Natural killer cell (primary cell): ENCODE data around the gene TESMIN. TPM values are rescaled to one million over a fixed set of nuclear protein-coding genes. Genes with fewer than 3 reads are reported as not detected.

ENCODE experiments used
- ATAC-seq, 3 donors: fragments of 150-1000 bp in 2 of 3; fragments of 200-7000 bp in 1 of 3; cut with Tn5 transposase; 1 replicate in 1 of 3; 2 replicates in 2 of 3; pipeline ENCODE4 v1.10.0; 2021; ENCODE audit warnings: mild to moderate bottlenecking in 2 of 3, moderate library complexity in 2 of 3
- DNase-seq, 2 donors: peaks; one replicate each; pipeline versions ENCODE4 v3.0.0 to v3.0.0-alpha.2; 2013 to 2021; ENCODE audit warnings: mixed read lengths in 1 of 2
- H3K27ac ChIP-seq: one replicate; pipeline ENCODE4 v1.5.1; 2013; ENCODE audit warnings: mild to moderate bottlenecking, low read length
- H3K27me3 ChIP-seq: one replicate; pipeline ENCODE4 v1.6.1; 2013; ENCODE audit warnings: low read length; ENCODE audit not compliant: control insufficient read depth, insufficient read depth
- H3K36me3 ChIP-seq: one replicate; pipeline ENCODE4 v1.6.1; 2013; ENCODE audit warnings: low read length; ENCODE audit not compliant: control insufficient read depth, insufficient read depth
- H3K4me1 ChIP-seq: one replicate; pipeline ENCODE4 v1.6.1; 2013; ENCODE audit warnings: low read length; ENCODE audit not compliant: control insufficient read depth, insufficient read depth
- H3K4me3 ChIP-seq: one replicate; pipeline ENCODE4 v1.5.1; 2013; ENCODE audit warnings: low read length
- H3K9me3 ChIP-seq: one replicate; pipeline ENCODE4 v1.6.1; 2013; ENCODE audit warnings: low read length; ENCODE audit not compliant: control insufficient read depth, insufficient read depth
- H3K27ac Mint-ChIP-seq, 2 donors: one replicate each; pipeline ENCODE4 v1.8.0; 2022; ENCODE audit warnings: mild to moderate bottlenecking in 2 of 2, mixed read lengths in 2 of 2, moderate library complexity in 1 of 2
- H3K27me3 Mint-ChIP-seq, 2 donors: one replicate each; pipeline ENCODE4 v1.8.0; 2022; ENCODE audit warnings: low read depth in 2 of 2, mixed read lengths in 2 of 2
- H3K36me3 Mint-ChIP-seq: one replicate; pipeline ENCODE4 v1.8.0; 2022; ENCODE audit warnings: mixed read lengths
- H3K4me1 Mint-ChIP-seq, 2 donors: one replicate each; pipeline ENCODE4 v1.8.0; 2022; ENCODE audit warnings: mixed read lengths in 2 of 2
- H3K4me3 Mint-ChIP-seq: one replicate; pipeline ENCODE4 v1.8.0; 2022; ENCODE audit warnings: mild to moderate bottlenecking, moderate library complexity, mixed read lengths
- H3K9me3 Mint-ChIP-seq, 2 donors: one replicate each; pipeline ENCODE4 v1.8.0; 2022; ENCODE audit warnings: mixed read lengths in 2 of 2
- WGBS: methylation state at CpG from one replicate; pipeline ENCODE4 v1.1.7; 2013; ENCODE audit warnings: missing lambda C conversion rate; ENCODE audit not compliant: insufficient coverage; 5-methylcytosine and 5-hydroxymethylcytosine counted together
- intact Hi-C: fragments of 100-400 bp; cut with micrococcal nuclease; formaldehyde crosslinking; loops from one replicate; pipeline ENCODE4 v1.14.2; 2022
- total RNA-seq, 4 donors: library from RNA; stranded (reverse); fragments of 120-200 nt in 1 of 4; gene quantifications; one replicate each; pipeline versions ENCODE4 v1.2.3 to v1.2.4, GENCODE V29; 2013 to 2022
- TF ChIP-seq, protein P1 (sequence below): fragments of 200-600 bp; IDR thresholded peaks from one replicate; pipeline ENCODE4 v1.8.0; 2022; ENCODE audit warnings: antibody characterized with exemption

Gene TESMIN, protein sequence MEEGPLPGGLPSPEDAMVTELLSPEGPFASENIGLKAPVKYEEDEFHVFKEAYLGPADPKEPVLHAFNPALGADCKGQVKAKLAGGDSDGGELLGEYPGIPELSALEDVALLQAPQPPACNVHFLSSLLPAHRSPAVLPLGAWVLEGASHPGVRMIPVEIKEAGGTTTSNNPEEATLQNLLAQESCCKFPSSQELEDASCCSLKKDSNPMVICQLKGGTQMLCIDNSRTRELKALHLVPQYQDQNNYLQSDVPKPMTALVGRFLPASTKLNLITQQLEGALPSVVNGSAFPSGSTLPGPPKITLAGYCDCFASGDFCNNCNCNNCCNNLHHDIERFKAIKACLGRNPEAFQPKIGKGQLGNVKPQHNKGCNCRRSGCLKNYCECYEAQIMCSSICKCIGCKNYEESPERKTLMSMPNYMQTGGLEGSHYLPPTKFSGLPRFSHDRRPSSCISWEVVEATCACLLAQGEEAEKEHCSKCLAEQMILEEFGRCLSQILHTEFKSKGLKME
- total RNA-seq: 1 to 10 TPM; 1.1 to 3.9 (median 1.1) TPM
- 1.4 TPM for total RNA-seq (2013)

DNA sequence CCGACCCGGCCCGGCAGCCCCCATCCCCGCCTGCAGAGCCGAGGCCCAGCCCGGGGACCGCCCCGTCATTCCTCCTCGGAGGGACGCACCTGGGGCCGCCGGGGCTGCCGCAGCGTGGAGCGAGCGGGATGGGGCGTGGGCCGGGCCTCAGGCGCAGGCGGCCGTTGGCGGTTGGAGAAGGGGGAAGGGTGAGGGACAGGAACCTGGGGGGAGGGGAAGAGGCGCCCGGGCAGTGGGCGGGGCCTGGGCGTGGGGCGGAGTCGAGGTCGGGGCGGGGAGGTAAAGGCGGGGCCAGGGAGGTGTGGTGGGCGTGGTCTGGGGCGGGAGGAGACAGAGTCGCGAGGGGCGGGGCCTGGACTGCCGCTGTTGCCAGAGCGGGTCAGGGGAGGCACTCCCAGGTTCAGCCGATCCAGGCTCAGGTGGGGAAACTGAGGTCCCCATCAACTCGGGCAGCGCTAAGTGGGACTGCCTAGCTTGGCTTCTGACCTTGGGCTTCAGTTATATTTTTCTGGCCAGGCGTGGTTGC is at the start of gene TESMIN:
Gene TESMIN (minus strand): TSS at position 190 of the 526 bp plus-strand sequence. CDS start 860 bp downstream, outside the sequence.
- Mint-ChIP-seq H3K27me3 (no peaks in the 10 kb centered on the region), H3K36me3 (no peaks in the 10 kb centered on the region), H3K4me1 (peaks cover 12 to 27% of the 10 kb centered on the region in 2 donors), H3K4me3 (peak within 1 kb of the TSS; percentile 84), H3K9me3 (no peaks in the 10 kb centered on the region), H3K27ac (peak within 1 kb of the TSS; percentile 23 to 67)
- H3K9me3 ChIP-seq: no peaks in the 10 kb centered on the region
- ATAC-seq: peak; percentile 97 to 98 (median 97)
- H3K36me3 ChIP-seq: peaks cover 4% of the 10 kb centered on the region
- DNase-seq: peak; percentile 87 to 94
- WGBS: 2% methylated on average over 42 of the region's 42 CpGs
- TF ChIP-seq, protein P1, sequence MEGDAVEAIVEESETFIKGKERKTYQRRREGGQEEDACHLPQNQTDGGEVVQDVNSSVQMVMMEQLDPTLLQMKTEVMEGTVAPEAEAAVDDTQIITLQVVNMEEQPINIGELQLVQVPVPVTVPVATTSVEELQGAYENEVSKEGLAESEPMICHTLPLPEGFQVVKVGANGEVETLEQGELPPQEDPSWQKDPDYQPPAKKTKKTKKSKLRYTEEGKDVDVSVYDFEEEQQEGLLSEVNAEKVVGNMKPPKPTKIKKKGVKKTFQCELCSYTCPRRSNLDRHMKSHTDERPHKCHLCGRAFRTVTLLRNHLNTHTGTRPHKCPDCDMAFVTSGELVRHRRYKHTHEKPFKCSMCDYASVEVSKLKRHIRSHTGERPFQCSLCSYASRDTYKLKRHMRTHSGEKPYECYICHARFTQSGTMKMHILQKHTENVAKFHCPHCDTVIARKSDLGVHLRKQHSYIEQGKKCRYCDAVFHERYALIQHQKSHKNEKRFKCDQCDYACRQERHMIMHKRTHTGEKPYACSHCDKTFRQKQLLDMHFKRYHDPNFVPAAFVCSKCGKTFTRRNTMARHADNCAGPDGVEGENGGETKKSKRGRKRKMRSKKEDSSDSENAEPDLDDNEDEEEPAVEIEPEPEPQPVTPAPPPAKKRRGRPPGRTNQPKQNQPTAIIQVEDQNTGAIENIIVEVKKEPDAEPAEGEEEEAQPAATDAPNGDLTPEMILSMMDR: no peak
- peak within 1 kb of the TSS; percentile 11 for H3K4me3 ChIP-seq
- no peaks in the 10 kb centered on the region for H3K27me3 ChIP-seq
- H3K4me1 ChIP-seq: peaks cover 11% of the 10 kb centered on the region
- intact Hi-C loops: no loop called here
- H3K27ac ChIP-seq: no peak within 1 kb of the TSS

DNA sequence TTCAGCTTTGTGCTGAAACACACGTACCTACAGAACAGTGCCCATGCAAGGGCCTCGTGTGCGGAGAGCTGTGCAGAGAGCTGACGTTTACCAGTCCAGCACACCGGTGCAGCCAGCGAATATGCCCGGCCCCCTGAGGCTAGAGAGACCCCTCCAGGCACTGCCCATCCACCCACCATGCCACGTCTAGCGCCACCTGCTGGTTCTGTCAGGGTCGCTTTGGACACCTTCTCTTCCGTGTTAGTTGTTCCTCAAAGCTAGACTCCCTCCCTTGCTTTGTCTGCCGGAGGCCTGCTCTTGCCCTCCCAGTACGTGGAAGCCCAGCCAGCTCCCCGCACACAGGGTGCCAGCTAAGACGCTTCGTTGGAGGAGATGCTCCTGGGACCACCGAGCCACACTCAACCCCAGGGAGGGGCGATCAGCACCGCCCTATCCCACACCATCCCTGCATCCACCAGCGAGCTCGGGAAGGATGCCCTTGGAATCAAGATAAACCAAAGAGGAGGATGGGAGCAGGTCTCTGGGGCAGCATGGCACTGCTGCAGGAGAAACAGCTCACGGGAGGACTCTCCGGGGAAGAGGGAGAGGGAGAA is 47.0 kb upstream of the TESMIN start:
- H3K27ac Mint-ChIP-seq: no peak overlapping the region
- no peaks in the 10 kb centered on the region for H3K27me3 Mint-ChIP-seq
- peaks cover 13% of the 10 kb centered on the region for H3K36me3 Mint-ChIP-seq
- H3K4me3 ChIP-seq: no peak overlapping the region
- H3K4me1 ChIP-seq: no peaks in the 10 kb centered on the region
- H3K9me3 ChIP-seq: no peaks in the 10 kb centered on the region
- H3K4me3 Mint-ChIP-seq: no peak overlapping the region
- H3K9me3 Mint-ChIP-seq: no peaks in the 10 kb centered on the region
- TF ChIP-seq, protein P1: peak; percentile 52
- H3K36me3 ChIP-seq: peaks cover 73% of the 10 kb centered on the region
- no peaks in the 10 kb centered on the region for H3K27me3 ChIP-seq
- H3K27ac ChIP-seq: no peak overlapping the region
- WGBS: 87% methylated on average over 23 of the region's 23 CpGs
- ATAC-seq (peak in 2 of 3 donors; percentile 36 to 37), DNase-seq (peak; percentile 35 to 69)
- H3K4me1 Mint-ChIP-seq: peaks cover 0 to 7% of the 10 kb centered on the region in 2 donors
- intact Hi-C loops: no loop called here

DNA sequence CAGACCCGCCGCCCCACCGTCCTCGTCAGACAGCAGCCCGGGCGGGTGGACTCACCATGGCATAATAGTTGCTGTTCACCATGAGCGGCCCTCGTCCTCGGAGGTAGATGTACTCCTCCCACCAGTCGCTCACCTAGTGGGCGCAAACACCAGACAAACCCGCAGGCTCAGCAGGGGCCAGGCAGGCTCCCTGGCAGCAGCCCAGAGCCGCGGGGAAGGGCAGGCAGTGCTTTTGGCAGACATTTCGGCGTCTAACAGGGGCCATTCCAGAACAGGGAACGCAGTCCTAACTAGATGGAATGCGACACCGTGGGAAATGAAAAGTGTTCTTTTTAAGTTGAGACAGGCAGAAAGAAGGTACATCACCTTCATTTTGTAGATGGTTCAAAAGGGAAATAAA is 45.5 kb upstream of the TESMIN start:
- H3K4me3 ChIP-seq: no peak overlapping the region
- 97% methylated on average over 19 of the region's 19 CpGs for WGBS
- H3K27me3 ChIP-seq: no peaks in the 10 kb centered on the region
- H3K9me3 ChIP-seq: no peaks in the 10 kb centered on the region
- H3K36me3 ChIP-seq: peaks cover 74% of the 10 kb centered on the region
- no peaks in the 10 kb centered on the region for H3K9me3 Mint-ChIP-seq
- intact Hi-C loops: no loop called here
- H3K27me3 Mint-ChIP-seq: no peaks in the 10 kb centered on the region
- no peak for ATAC-seq
- H3K4me3 Mint-ChIP-seq: no peak overlapping the region
- TF ChIP-seq, protein P1: no peak
- H3K4me1 Mint-ChIP-seq: peaks cover 0 to 7% of the 10 kb centered on the region in 2 donors
- no peak overlapping the region for H3K27ac Mint-ChIP-seq
- no peak for DNase-seq
- peaks cover 13% of the 10 kb centered on the region for H3K36me3 Mint-ChIP-seq
- no peaks in the 10 kb centered on the region for H3K4me1 ChIP-seq
- no peak overlapping the region for H3K27ac ChIP-seq
